Skeletal muscle satellite cell (primary cell): ENCODE data around the gene RUFY2.
"Not testable (repeated sequence)": the region's sequence is repeated elsewhere in the genome, so short reads cannot be mapped to it uniquely, and the experiment has no call there.

Experiments
- H3K27me3 ChIP-seq: 2 replicates; pipeline ENCODE4 v1.7.0; 2013; ENCODE audit warnings: low read length; ENCODE audit not compliant: control insufficient read depth, insufficient read depth
- H3K36me3 ChIP-seq: 2 replicates; pipeline ENCODE4 v1.7.0; 2013; ENCODE audit warnings: mild to moderate bottlenecking, control low read depth, low read length; ENCODE audit not compliant: insufficient read depth
- H3K4me1 ChIP-seq: 2 replicates; pipeline ENCODE4 v1.7.0; 2013; ENCODE audit warnings: low read length; ENCODE audit not compliant: control insufficient read depth, insufficient read depth
- H3K4me2 ChIP-seq: 2 replicates; pipeline ENCODE4 v1.7.0; 2013; ENCODE audit warnings: mild to moderate bottlenecking, low read length
- H3K4me3 ChIP-seq: 2 replicates; pipeline ENCODE4 v1.7.0; 2013; ENCODE audit warnings: low read length
- H3K9ac ChIP-seq: 2 replicates; pipeline ENCODE4 v1.7.0; 2013; ENCODE audit warnings: mild to moderate bottlenecking, low read depth, low read length, moderate library complexity
- H3K9me3 ChIP-seq: replicated peaks from 2 replicates; pipeline ENCODE4 v1.7.0; 2013; ENCODE audit warnings: mild to moderate bottlenecking, control low read depth, low read length

The RUFY2 gene

DNA sequence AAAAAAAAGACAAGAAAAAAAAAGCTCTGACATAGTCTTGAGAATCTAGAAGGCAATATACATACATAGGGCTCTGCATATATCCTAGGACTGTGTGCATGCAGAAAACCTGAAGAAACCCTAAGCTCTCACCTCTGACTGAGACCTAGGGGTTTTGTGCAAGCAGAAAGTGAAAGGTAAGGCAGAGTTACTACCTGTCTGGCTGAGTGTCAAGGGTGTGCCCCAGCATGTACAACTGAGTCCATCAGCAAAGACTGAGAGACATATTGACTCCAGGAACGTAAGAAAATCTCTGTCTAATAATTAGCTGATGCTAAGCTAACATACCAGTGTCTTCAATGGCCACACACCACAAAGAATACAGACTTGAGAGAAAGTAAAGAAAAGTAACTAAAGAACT is 91.5 kb downstream of the RUFY2 start:
- Histone ChIP-seq H3K9me3 (peaks cover 4% of the 10 kb centered on the region), H3K4me3 (no peak overlapping the region), H3K4me2 (no peak overlapping the region), H3K9ac (no peak overlapping the region), H3K4me1 (no peaks in the 10 kb centered on the region), H3K27me3 (no peaks in the 10 kb centered on the region), H3K36me3 (no peaks in the 10 kb centered on the region)

DNA sequence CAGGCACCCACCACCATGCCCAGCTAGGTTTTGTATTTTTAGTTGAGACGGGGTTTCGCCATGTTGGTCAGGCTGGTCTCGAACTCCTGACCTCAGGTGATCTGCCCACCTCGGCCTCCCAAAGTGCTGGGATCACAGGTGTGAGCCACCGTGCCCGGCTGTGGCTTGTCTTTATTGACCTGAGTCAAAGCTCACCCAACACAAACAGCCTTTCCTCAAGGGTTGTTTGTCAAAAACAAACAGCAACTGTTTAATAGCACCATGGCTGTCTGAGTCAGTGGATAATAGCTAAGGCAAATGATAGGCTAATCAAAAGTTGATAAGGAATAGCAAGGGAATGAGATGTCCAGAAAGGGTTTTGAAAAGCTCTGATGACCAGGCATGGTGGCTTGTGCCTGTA is 92.1 kb downstream of the RUFY2 start:
- not testable (repeated sequence) for H3K9me3 ChIP-seq, H3K4me1 ChIP-seq, H3K27me3 ChIP-seq, H3K4me2 ChIP-seq, H3K36me3 ChIP-seq, H3K4me3 ChIP-seq, H3K9ac ChIP-seq

DNA sequence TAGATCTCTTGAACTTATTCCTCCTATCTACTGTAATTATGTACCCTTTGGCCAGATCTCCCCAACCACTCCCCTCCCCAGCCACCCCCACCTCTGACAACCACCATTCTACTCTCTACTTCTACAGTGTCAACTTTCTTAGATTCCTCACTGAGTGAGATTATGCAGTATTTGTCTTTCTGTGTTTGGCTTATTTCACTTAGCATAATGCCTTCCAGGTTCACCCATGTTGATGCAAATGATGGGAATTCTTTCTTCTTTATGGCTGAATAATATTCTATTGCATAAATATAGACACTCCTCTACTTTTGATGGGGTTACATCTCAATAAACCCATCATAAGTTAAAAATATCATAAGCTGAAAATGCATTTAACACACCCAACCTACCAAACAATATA is 96.5 kb downstream of the RUFY2 start:
- Histone ChIP-seq H3K9ac (no peak overlapping the region), H3K36me3 (no peaks in the 10 kb centered on the region), H3K4me1 (no peaks in the 10 kb centered on the region), H3K27me3 (no peaks in the 10 kb centered on the region), H3K9me3 (no peaks in the 10 kb centered on the region), H3K4me3 (no peak overlapping the region), H3K4me2 (no peak overlapping the region)

- no peaks in the 10 kb centered on the region for H3K27me3 ChIP-seq
- H3K9me3 ChIP-seq = no peaks in the 10 kb centered on the region
- no peak overlapping the region for H3K9ac ChIP-seq
- no peak overlapping the region for H3K4me3 ChIP-seq
- H3K4me1 ChIP-seq = no peaks in the 10 kb centered on the region
- no peaks in the 10 kb centered on the region for H3K36me3 ChIP-seq
- H3K4me2 ChIP-seq = no peak overlapping the region
These were observed 101.2 kb downstream of the RUFY2 start for GRCh38 chr10:68305854-68306253.

- Histone ChIP-seq H3K4me1 (no peaks in the 10 kb centered on the region), H3K36me3 (no peaks in the 10 kb centered on the region), H3K27me3 (no peaks in the 10 kb centered on the region)
These were observed 103.1 kb downstream of the RUFY2 start for GRCh38 chr10:68303849-68304412.

DNA sequence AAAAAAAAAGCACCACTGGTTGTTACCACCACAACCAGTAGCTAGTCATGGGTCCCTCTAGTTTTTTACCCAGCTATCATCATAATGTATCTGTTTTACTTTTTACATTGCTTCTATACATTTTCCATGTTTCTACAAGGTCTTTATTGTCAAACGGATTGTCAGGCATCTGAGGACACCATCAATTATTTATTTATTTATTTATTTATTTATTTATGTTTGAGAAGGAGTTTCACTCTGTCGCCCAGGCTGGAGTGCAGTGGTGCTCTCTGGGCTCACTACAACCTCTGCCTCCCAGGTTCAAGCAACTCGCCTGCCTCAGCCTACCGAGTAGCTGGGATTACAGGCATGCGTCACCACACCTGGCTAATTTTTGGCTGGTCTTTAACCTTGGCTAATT is 104.2 kb downstream of the RUFY2 start:
- H3K4me3 ChIP-seq = no peak overlapping the region
- no peaks in the 10 kb centered on the region for H3K36me3 ChIP-seq
- H3K4me2 ChIP-seq = no peak overlapping the region
- H3K9ac ChIP-seq = no peak overlapping the region
- no peaks in the 10 kb centered on the region for H3K4me1 ChIP-seq
- no peaks in the 10 kb centered on the region for H3K27me3 ChIP-seq
- no peaks in the 10 kb centered on the region for H3K9me3 ChIP-seq

More at GRCh38 chr10:68303849-68304412, 103.1 kb downstream of the RUFY2 start:
- Histone ChIP-seq H3K4me3 (no peak overlapping the region), H3K4me2 (no peak overlapping the region), H3K9me3 (no peaks in the 10 kb centered on the region), H3K9ac (no peak overlapping the region)

- Histone ChIP-seq H3K4me2 (no peak overlapping the region), H3K9ac (no peak overlapping the region), H3K36me3 (no peaks in the 10 kb centered on the region), H3K27me3 (no peaks in the 10 kb centered on the region), H3K9me3 (no peaks in the 10 kb centered on the region), H3K4me1 (no peaks in the 10 kb centered on the region), H3K4me3 (no peak overlapping the region)
These were observed 104.6 kb downstream of the RUFY2 start for GRCh38 chr10:68302503-68302823.

- H3K4me3 ChIP-seq = no peak overlapping the region
- no peak overlapping the region for H3K4me2 ChIP-seq
- H3K9ac ChIP-seq = no peak overlapping the region
- H3K9me3 ChIP-seq = no peaks in the 10 kb centered on the region
- no peaks in the 10 kb centered on the region for H3K36me3 ChIP-seq
- H3K4me1 ChIP-seq = no peaks in the 10 kb centered on the region
- no peaks in the 10 kb centered on the region for H3K27me3 ChIP-seq
These were observed 105.1 kb downstream of the RUFY2 start for GRCh38 chr10:68301790-68302502.

DNA sequence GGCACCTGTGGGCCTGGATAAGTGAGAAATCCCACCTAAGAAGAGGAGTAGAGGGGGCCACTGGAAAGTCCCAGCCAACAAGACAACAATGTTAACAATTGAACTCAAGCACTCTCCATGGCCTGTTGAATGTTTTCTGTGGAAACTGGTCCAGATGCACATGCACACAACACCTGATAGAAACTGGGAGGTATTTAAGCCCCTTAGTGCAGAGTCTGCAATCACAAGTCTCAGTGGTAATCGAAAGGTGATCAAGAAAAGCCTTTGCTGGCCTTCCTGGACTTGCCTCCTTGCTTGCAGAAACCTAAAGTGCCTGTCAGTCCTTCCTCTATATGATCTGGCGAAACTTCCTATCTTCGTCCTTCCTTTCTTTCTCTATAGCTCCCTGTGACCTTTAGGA is 105.8 kb downstream of the RUFY2 start:
- no peaks in the 10 kb centered on the region for H3K36me3 ChIP-seq
- H3K9me3 ChIP-seq = no peaks in the 10 kb centered on the region
- H3K4me2 ChIP-seq = no peak overlapping the region
- no peak overlapping the region for H3K9ac ChIP-seq
- no peak overlapping the region for H3K4me3 ChIP-seq
- no peaks in the 10 kb centered on the region for H3K4me1 ChIP-seq
- H3K27me3 ChIP-seq = no peaks in the 10 kb centered on the region

GRCh38 chr10:68296843-68297663 is 110.0 kb downstream of the RUFY2 start:
- no peaks in the 10 kb centered on the region for H3K27me3 ChIP-seq

More at GRCh38 chr10:68296843-68297663, 110.0 kb downstream of the RUFY2 start:
- no peak overlapping the region for H3K4me2 ChIP-seq
- no peak overlapping the region for H3K4me3 ChIP-seq
- H3K9me3 ChIP-seq = no peaks in the 10 kb centered on the region
- H3K4me1 ChIP-seq = no peaks in the 10 kb centered on the region
- no peaks in the 10 kb centered on the region for H3K36me3 ChIP-seq
- no peak overlapping the region for H3K9ac ChIP-seq
